Right atrium auricular region (tissue), 2 donors: ENCODE data around the gene OTOS. TPM values are rescaled to one million over a fixed set of nuclear protein-coding genes. Genes with fewer than 3 reads are reported as not detected.

Experiments
- DNase-seq: peaks from one replicate; pipeline ENCODE4 v3.0.0-alpha.2; 2019; ENCODE audit warnings: low spot score
- H3K27ac ChIP-seq, 2 donors: fragments of 200-600 bp; sonication (generic); 1 replicate in 1 of 2; 2 replicates in 1 of 2; pipeline ENCODE4 v1.5.1; 2016 to 2019
- H3K27me3 ChIP-seq, 2 donors: fragments of 200-600 bp; sonication (generic); one replicate each; pipeline versions ENCODE4 v1.5.1 to v1.6.0; 2017 to 2019
- H3K36me3 ChIP-seq: fragments of 200-600 bp; sonication (generic); one replicate; pipeline ENCODE4 v1.5.1; 2016
- H3K4me1 ChIP-seq, 2 donors: fragments of 200-600 bp; sonication (generic); one replicate each; pipeline versions ENCODE4 v1.5.1 to v1.6.0; 2017 to 2019
- H3K4me3 ChIP-seq, 2 donors: fragments of 200-600 bp; sonication (generic); 1 replicate in 1 of 2; 2 replicates in 1 of 2; pipeline ENCODE4 v1.5.1; 2017 to 2019; ENCODE audit warnings: mild to moderate bottlenecking in 1 of 2, moderate library complexity in 1 of 2
- H3K9me3 ChIP-seq, 2 donors: fragments of 200-600 bp; sonication (generic); one replicate each; pipeline ENCODE4 v1.5.1; 2019
- CTCF ChIP-seq, 2 donors: fragments of 200-600 bp; sonication (generic); IDR thresholded peaks; one replicate each; pipeline ENCODE4 v1.5.1; 2019; ENCODE audit warnings: antibody characterized with exemption in 2 of 2
- total RNA-seq, 2 donors: library from RNA; depleted of rRNA; stranded (reverse); fragments of >200 nt; gene quantifications; one replicate each; pipeline ENCODE4 v1.1.0, GENCODE V29; 2016

The OTOS gene
- total RNA-seq, 2 donors from 2014 or later = not detected

GRCh38 chr2:240141736-240142135 is 1.3 kb upstream of the OTOS start:
- Histone ChIP-seq H3K27me3 (no peaks in the 10 kb centered on the region), H3K4me3 (no peak overlapping the region), H3K27ac (no peak overlapping the region), H3K9me3 (no peaks in the 10 kb centered on the region), H3K4me1 (peaks cover 0 to 7% of the 10 kb centered on the region in 2 donors), H3K36me3 (no peaks in the 10 kb centered on the region)
- TF ChIP-seq CTCF (IDR thresholded peaks at IDR 0.05) = no peak
- no peak for DNase-seq

- no peak overlapping the region for H3K4me3 ChIP-seq
- no peaks in the 10 kb centered on the region for H3K9me3 ChIP-seq
- no peak for TF ChIP-seq CTCF (IDR thresholded peaks at IDR 0.05)
- H3K27me3 ChIP-seq = no peaks in the 10 kb centered on the region
- no peak overlapping the region for H3K27ac ChIP-seq
- no peaks in the 10 kb centered on the region for H3K36me3 ChIP-seq
- DNase-seq = no peak
- peaks cover 0 to 7% of the 10 kb centered on the region in 2 donors for H3K4me1 ChIP-seq
These were observed 462 bp upstream of the OTOS start for GRCh38 chr2:240140920-240141319.

GRCh38 chr2:240139666-240140393 is 628 bp downstream of the OTOS start:
- no peak for DNase-seq
- Histone ChIP-seq H3K9me3 (no peaks in the 10 kb centered on the region), H3K27ac (no peak overlapping the region), H3K4me3 (no peak overlapping the region), H3K27me3 (no peaks in the 10 kb centered on the region), H3K36me3 (no peaks in the 10 kb centered on the region), H3K4me1 (peaks cover 0 to 16% of the 10 kb centered on the region in 2 donors)
- no peak for TF ChIP-seq CTCF (IDR thresholded peaks at IDR 0.05)

DNA sequence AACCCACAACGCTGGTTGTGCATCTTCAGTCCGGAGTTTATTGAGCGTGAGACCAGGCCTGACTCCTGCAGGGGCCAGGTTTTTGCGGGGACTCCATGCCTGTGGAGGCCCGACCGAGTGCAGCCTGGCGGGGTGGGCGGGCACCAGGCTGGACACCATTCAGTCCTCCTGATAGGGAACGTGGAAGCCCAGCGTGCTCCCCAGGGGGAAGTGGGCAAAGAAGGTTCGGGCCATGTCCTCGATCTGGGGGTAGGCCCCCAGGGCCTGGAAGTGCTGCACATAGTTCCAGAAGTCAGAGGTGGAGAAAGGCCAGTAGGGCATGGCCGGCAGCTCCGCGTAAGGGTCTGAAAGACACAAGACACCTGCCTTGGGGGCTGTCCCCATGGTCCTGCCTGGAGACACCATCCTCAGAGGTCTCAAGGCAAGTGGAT is 1.4 kb downstream of the OTOS start:
- H3K4me3 ChIP-seq = no peak overlapping the region
- no peaks in the 10 kb centered on the region for H3K27me3 ChIP-seq
- no peaks in the 10 kb centered on the region for H3K36me3 ChIP-seq
- no peak for DNase-seq
- H3K27ac ChIP-seq = no peak overlapping the region
- H3K4me1 ChIP-seq = peaks cover 0 to 19% of the 10 kb centered on the region in 2 donors
- TF ChIP-seq CTCF (IDR thresholded peaks at IDR 0.05) = no peak
- H3K9me3 ChIP-seq = no peaks in the 10 kb centered on the region

- no peak for TF ChIP-seq CTCF (IDR thresholded peaks at IDR 0.05)
- DNase-seq = no peak
- peaks cover 0 to 13% of the 10 kb centered on the region in 2 donors for H3K4me1 ChIP-seq
- H3K27ac ChIP-seq = no peak overlapping the region
- no peak overlapping the region for H3K4me3 ChIP-seq
- H3K36me3 ChIP-seq = peaks cover 2% of the 10 kb centered on the region
- no peaks in the 10 kb centered on the region for H3K27me3 ChIP-seq
- H3K9me3 ChIP-seq = no peaks in the 10 kb centered on the region
These were observed 2.0 kb downstream of the OTOS start for GRCh38 chr2:240138254-240138984.
